ENCODE data around the gene TOX2.
"Not testable (repeated sequence)": the region's sequence is repeated elsewhere in the genome, so short reads cannot be mapped to it uniquely, and the experiment has no call there.

The TOX2 gene

DNA sequence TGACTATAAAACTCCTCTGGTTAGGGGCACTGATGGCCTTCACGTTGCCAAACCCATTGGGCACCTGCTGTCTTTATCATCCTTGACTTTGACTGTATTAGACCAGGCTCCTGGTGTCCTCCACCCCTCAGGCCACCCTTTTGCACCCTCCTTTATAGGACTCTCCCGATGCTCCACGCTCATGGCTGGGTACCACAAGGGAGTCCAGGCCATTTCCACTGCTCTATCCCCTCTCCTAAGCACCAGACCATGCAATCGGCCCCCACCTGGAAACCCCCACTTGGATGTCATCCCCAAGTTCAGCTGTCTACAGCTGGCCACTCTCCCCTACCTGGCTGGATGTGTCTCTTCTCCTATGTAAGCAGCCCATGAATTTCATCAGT lies 115.2 kb downstream of the TOX2 start:
- no peak for DNase-seq (ENCODE audit: low read depth in 2 of 3, low spot score in 1 of 3)

DNA sequence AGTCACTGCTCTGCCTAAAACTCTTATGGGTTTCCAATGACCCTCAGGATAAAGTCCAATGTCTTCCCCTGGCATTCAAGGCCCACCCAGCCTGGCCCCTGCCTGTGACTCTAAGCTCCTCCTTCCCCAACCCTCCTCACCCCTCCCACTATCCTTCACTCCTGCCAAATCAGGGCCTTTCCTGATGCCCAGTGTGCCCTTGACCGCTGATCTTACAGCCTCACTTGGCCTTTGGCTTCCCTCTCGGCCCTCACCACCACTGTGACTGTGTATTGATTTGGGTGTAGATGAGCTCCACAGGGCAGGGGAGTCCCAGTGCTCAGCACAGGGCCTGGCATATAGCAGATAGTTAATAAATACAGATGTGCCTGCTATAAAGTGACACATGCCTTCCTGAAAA lies 115.7 kb downstream of the TOX2 start:
- DNase-seq (ENCODE audit: low read depth in 2 of 3, low spot score in 1 of 3): no peak

DNA sequence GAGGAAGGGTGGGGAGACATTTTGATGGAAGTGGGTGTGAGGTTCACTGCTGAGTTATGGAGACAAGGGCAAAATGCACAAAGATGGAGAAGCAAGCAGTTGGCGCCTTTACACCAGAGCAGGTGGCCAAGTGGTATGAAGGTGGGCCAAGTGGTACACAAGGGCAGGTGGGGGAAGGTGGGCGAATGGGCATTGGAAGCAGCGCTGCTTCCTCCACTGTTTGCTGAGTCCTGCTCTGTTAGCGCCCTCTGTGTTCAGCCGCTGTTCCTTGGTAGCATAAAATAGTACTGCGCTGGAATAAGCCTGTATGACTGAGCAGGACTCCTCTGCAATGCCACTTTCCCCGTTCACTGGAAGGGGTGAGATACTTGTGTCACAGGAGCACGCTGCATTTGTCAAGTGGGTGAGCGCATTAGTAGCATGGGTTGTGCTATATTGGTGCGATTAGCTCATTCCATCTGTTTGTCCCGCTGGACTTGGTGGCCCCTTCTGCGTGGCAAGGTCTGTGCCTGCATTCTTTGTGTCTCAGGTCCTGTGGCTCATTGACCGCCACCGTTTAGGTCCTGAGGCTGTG lies 116.4 kb downstream of the TOX2 start:
- DNase-seq (ENCODE audit: low read depth in 2 of 3, low spot score in 1 of 3): no peak

DNA sequence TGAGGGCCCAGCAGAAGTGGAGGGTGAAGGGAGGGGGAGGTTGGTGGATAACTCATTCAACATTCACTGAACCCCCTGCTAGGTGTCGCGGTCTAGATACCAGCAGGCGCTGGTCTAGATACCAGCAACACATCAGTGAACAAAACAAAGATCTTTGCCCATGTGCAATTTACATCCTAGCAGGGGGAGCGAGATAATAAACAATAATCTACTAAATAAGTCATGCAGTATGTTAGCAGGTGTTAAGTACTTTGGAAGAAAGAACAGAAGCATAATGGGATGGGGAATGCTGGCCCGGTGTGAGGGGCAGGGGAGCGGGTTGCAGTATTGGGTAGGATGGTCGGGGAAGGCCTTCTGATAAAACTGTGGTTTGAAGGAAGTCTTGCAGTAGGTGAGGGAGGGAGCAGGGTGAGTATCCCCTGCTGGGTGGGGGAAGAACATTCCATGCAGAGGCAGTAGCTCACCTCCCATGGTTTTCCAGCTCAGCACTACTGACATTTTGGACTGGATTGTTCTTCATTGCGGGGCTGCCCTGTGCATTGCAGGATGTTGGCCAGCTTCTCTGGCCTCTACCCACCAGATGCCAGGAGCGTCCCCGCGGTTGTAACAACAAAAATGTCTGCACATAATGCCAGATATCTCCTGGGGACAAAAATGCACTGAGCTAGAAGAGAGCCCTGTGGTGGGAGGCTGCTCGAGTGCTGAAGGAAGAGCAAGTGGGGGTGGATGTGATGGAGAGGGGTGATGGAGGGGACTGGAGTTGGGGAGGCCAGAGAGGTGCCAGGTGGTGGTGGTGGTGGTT lies 117.3 kb downstream of the TOX2 start:
- no peak for DNase-seq (ENCODE audit: low read depth in 2 of 3, low spot score in 1 of 3)

DNA sequence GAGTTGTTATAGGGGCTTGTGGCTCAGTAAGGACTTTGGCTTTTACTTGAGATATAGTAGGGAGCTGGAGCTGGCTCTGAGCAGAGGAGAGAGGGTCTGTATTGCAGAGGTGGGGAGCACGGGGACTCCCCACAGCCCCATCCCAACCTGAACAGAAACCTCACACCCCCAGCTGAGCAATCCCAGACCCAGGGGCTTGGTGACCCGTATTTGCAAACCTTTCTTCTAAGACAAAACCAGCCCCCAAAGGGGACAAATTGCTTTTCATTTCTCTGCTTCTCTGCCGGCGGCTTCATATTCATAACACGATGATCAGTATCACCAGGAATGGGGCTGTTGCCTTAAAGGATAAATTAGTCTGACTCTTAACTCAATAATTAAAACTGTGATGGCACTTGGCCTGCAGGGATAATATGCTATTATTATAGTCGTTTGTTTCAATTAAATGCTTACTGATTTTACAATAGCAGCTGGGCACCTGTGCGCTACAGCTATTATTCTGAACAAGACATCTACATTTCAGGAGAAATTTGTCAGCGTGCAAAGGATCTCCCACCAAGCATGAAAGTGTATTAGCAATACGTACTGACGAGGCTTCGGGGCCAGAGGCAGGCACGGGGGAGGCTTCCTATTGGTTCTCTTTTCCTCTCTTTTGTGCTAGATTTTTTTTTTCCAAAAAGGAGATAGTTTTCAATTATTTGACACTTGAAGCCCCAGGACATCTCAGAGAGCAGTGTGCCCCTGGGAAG lies 118.1 kb downstream of the TOX2 start:
- DNase-seq (ENCODE audit: low read depth in 2 of 3, low spot score in 1 of 3): no peak

DNA sequence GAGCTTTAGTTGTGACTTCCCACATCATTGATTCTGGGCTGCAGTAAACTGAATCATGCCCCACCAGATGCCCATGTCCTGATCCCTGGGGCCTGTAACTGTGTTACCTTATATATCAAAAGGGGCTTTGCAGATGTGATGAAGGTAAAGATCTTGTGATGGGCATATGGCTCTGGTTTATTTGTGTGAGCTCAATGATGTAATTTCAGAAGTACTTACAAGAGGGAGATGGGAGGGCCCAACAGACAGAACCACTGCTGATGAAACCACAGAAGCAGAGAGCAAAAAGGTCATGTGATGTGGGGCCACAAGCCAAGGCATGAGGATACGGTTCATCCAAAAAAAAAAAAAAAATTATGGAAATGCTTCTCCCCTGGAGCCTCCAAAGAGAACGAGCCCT lies 118.7 kb downstream of the TOX2 start:
- no peak for DNase-seq (ENCODE audit: low read depth in 2 of 3, low spot score in 1 of 3)

DNA sequence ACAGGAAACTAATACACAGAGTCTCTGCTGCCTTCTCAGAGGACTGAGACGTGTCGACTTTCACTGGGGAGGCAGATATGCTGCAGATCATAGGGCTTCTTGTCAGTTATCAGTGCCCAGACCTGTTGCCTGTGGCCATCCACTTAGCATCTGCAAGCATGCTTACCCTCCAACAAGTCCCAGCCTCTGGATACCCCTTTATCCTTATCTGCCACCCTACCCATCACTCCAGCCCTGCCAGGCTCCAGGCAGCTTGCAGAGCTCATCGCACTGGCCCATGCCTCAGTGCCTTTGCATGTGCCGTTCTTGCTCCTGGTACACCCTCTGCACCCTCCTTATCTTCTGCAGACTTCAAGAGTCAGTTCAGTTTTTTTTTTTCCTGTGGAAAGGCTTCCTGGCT lies 119.2 kb downstream of the TOX2 start:
- DNase-seq (ENCODE audit: low read depth in 2 of 3, low spot score in 1 of 3): no peak

- DNase-seq (ENCODE audit: low read depth in 2 of 3, low spot score in 1 of 3): no peak
Measured at GRCh38 chr20:44034451-44034850, 119.8 kb downstream of the TOX2 start.

- DNase-seq (ENCODE audit: low read depth in 2 of 3, low spot score in 1 of 3): no peak
Measured at GRCh38 chr20:44034965-44035635, 120.4 kb downstream of the TOX2 start.

GRCh38 chr20:44035924-44036323 lies 121.3 kb downstream of the TOX2 start:
- DNase-seq (ENCODE audit: low read depth in 2 of 3, low spot score in 1 of 3): no peak

DNA sequence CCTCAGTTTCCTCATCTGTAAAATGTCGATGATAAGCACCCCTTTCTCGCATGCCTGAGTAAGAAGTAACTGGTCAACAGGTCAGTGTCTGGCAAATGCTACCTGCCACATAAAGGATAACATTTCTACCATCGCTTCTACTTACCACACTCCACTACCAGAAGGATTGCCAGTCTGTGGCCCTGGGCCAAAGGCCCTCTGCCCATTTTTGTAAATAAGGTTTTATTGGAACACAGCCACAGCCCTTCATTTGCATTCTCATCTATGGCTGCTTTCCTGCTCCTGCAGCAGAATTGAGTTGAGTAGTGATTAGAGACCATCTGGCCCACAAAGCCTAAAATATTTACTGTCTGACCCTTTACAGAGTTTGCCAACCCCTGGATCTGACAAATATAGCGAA lies 121.8 kb downstream of the TOX2 start:
- no peak for DNase-seq (ENCODE audit: low read depth in 2 of 3, low spot score in 1 of 3)

DNA sequence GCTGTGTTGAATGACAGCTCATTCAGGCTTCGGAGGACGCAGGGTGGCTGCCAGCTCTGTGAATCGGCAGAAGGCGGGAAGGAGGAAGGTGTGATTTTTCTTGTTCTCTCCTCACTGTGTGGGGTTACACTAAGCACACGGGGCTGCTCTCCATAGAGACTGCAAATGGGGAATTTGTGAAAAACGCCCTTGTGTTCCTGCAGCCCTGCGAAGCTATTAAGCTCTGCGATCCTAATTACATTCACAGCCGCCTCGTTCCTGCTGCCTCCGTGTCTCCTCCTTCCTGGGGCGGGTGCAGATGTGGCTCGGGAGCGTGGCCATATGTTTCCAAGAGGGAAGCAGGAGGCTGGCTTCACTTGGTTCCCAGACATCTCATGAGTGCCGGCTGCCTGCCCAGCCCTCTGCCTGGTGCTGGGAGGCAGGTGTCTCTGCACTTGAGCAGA lies 124.0 kb downstream of the TOX2 start:
- no peak for DNase-seq (ENCODE audit: low read depth in 2 of 3, low spot score in 1 of 3)

GRCh38 chr20:44039147-44039546 lies 124.5 kb downstream of the TOX2 start:
- DNase-seq (ENCODE audit: low read depth in 2 of 3, low spot score in 1 of 3): no peak

DNA sequence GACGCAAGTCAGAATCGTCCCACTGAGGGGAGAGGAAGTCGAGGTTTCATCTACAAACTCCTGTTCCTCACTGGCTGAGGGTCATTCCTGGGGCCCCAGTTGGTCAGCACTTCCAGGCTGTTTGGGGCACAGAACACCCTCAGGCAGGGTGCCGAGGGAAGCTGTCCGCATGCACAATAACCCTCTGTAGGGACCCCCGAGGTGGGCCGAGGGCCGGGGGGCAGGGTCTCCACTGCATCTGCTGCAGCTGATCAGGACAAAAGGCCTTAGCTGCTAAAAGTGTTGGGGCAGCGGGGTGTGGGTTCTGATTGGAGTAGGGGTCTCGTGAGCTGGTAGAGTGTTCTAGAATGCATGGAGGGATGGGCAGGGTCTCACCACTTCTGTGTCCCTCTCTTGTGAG lies 125.1 kb downstream of the TOX2 start:
- no peak for DNase-seq (ENCODE audit: low read depth in 2 of 3, low spot score in 1 of 3)

DNA sequence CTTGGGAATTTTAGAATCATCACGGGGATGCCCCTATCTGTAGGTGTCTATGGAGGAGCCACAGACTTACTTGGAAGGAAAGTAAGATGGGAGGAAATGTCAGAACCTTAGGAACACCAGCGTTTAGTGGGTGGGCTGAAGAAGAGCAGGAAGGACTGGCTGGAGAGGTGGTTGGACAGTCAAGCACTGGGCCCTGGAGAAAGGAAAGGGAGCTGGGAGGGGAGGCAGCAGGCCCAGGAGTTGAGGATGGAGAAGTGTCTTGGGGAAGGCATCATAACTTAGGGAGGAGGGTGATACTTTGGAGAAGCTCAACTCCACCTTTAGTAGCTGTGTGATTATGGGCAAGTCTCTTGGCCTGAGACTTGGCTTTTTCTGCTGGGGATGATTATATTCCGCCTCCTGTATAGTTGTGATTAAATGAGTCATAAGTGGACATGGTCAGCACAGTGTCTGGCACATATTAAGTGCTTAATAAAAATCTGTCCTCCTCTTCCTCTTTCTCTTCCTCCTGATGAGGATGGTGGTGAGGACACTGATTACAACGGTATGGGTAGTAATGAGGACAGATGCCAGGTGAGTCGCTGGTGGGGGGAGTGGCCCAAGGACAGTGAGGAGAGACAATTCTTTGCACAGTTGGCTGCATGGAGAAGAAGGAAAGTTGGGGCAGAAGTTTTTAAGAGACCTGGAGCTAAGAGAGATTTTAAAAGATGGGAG lies 125.7 kb downstream of the TOX2 start:
- DNase-seq (ENCODE audit: low read depth in 2 of 3, low spot score in 1 of 3): no peak

DNA sequence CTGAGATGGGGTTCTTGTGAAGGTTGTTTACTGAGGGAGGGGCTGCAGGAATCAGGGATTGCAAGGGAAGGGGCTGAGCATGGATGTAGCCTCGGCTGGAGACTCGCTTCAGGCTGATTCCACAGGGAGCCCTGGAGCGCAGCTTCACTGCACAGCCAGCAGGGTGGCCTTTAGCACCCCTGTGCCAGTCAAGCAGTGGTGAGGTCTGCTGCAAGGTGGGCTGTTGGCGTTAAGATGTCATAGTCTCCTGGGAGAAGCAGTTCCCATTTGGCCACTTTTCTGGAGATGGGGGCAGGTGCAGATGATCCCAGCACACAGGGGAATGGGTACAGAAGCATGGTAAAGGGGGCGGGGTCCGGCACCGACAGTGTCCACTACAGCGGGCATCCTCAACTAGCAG lies 126.3 kb downstream of the TOX2 start:
- no peak for DNase-seq (ENCODE audit: low read depth in 2 of 3, low spot score in 1 of 3)

- not testable (repeated sequence) for DNase-seq (ENCODE audit: low read depth in 2 of 3, low spot score in 1 of 3)
Measured at GRCh38 chr20:44044712-44045111, 130.1 kb downstream of the TOX2 start.

GRCh38 chr20:44050327-44050726 lies 135.7 kb downstream of the TOX2 start:
- no peak for DNase-seq (ENCODE audit: low read depth in 2 of 3, low spot score in 1 of 3)

DNA sequence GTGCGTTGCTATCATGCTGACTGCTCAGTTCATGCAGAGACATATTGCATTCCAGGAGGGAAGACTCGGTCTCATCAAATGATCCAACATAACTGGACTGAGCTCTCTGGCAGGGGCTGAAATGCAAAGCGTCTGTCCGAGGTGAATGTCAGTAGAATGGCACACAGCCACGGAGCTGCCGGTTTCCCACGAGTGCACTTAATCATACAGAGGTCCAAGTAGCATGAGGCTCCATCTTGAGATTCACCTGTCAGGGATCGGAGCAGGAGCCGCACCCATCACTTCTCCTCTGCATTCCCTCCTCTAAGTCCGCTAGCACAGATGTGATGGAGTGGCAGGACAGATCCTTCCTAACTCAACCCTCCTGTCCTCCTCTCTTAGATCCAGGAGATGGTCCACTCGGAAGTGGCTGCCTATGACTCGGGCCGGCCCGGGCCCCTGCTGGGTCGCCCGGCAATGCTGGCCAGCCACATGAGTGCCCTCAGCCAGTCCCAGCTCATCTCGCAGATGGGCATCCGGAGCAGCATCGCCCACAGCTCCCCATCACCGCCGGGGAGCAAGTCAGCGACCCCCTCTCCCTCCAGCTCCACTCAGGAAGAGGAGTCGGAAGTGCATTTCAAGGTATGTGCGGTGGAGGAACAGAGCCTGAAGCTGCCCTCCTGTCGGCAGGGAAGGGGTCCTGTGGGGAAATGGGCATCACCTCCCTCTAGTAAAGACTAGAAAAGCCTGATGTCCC lies 136.4 kb downstream of the TOX2 start:
- no peak for DNase-seq (ENCODE audit: low read depth in 2 of 3, low spot score in 1 of 3)

GRCh38 chr20:44051661-44052000 lies 137.0 kb downstream of the TOX2 start:
- DNase-seq (ENCODE audit: low read depth in 2 of 3, low spot score in 1 of 3): no peak

DNA sequence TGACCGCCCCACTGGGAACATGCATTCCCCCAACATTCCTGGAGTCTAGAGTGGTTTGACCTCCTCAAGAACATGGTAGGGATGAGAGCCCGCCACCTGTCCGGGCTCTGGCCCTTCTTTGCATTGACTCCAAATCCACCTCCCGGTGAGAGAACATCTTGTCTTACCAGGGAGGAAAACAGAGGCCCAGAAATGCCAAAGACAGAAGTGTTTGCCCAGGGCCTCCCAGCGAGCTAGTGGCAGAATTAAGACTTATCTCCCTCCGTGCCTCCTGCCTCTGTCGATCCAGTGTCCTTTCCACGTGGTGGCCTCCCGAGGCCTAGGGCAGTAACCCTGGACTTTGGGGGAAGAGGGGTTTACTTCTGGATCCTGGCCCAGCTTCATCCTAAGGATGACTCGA lies 137.5 kb downstream of the TOX2 start:
- DNase-seq (ENCODE audit: low read depth in 2 of 3, low spot score in 1 of 3): no peak

Measured in stimulated activated CD4-positive, alpha-beta T cell treated with anti-CD3 and anti-CD28 coated beads, Interleukin-12 subunit alpha, Interleukin-12 subunit beta, amount 100 ng/mL, for 48 hours (primary cell).